Keratinocyte (primary cell): Measurements from ENCODE around the gene XG. TPM values are rescaled to one million over a fixed set of nuclear protein-coding genes. Genes with fewer than 3 reads are reported as not detected.
"Not testable (repeated sequence)": the region's sequence is repeated elsewhere in the genome, so short reads cannot be mapped to it uniquely, and the experiment has no call there.

Source experiments
- DNase-seq: peaks from one replicate; pipeline ENCODE4 v3.0.0-alpha.2; 2011; ENCODE audit warnings: low read depth, missing footprints, low spot score
- FAIRE-seq: peaks from 2 replicates; lab custom pipeline; 2011; peaks lifted over from hg19 to GRCh38; lab: Jason Lieb, UNC
- H2AFZ ChIP-seq: 2 replicates; pipeline ENCODE4 v1.6.0; 2012; ENCODE audit warnings: low read length, control low read depth, inconsistent platforms; ENCODE audit not compliant: control insufficient read depth
- H3K27ac ChIP-seq: 2 replicates; pipeline ENCODE4 v1.5.1; 2011; ENCODE audit warnings: low read length; ENCODE audit not compliant: control insufficient read depth, insufficient read depth
- H3K27me3 ChIP-seq: 3 replicates; pipeline ENCODE4 v1.6.0; 2011; ENCODE audit warnings: low read length; ENCODE audit not compliant: control insufficient read depth, insufficient read depth; ENCODE audit errors: extremely low read depth
- H3K36me3 ChIP-seq, 2 experiments: 2 replicates in 1 of 2; 3 replicates in 1 of 2; pipeline ENCODE4 v1.5.1; 2011; ENCODE audit warnings: low read length in 2 of 2, mild to moderate bottlenecking in 1 of 2; ENCODE audit not compliant: control insufficient read depth in 2 of 2, insufficient read depth in 2 of 2; ENCODE audit errors: extremely low read depth in 1 of 2
- H3K4me1 ChIP-seq: 3 replicates; pipeline ENCODE4 v1.5.1; 2011; ENCODE audit warnings: low read length; ENCODE audit not compliant: control insufficient read depth, insufficient read depth; ENCODE audit errors: extremely low read depth
- H3K4me2 ChIP-seq: 3 replicates; pipeline ENCODE4 v1.6.0; 2011; ENCODE audit warnings: low read depth, low read length; ENCODE audit not compliant: control insufficient read depth, insufficient read depth; ENCODE audit errors: extremely low read depth
- H3K4me3 ChIP-seq, 3 experiments: fragments of 200-600 bp in 1 of 3; sonication (generic) in 1 of 3; 2 replicates in 2 of 3; 3 replicates in 1 of 3; pipeline ENCODE4 v1.5.1; 2011 to 2016; ENCODE audit warnings: low read length in 3 of 3, mild to moderate bottlenecking in 3 of 3, control low read depth in 2 of 3, inconsistent platforms in 1 of 3, low read depth in 1 of 3, mixed read lengths in 1 of 3, mixed run types in 1 of 3, moderate library complexity in 1 of 3; ENCODE audit not compliant: control insufficient read depth in 2 of 3, insufficient read depth in 2 of 3; ENCODE audit errors: extremely low read depth in 1 of 3
- H3K79me2 ChIP-seq: 2 replicates; pipeline ENCODE4 v1.6.0; 2012; ENCODE audit warnings: low read length; ENCODE audit not compliant: control insufficient read depth, insufficient read depth
- H3K9ac ChIP-seq: 3 replicates; pipeline ENCODE4 v1.6.0; 2011; ENCODE audit warnings: low read length; ENCODE audit not compliant: control insufficient read depth, insufficient read depth; ENCODE audit errors: extremely low read depth
- H3K9me1 ChIP-seq: 3 replicates; pipeline ENCODE4 v1.6.0; 2011; ENCODE audit warnings: low read length; ENCODE audit not compliant: control insufficient read depth, insufficient read depth; ENCODE audit errors: extremely low read depth
- H3K9me3 ChIP-seq: 2 replicates; pipeline ENCODE4 v1.5.1; 2012; ENCODE audit warnings: low read depth, low read length; ENCODE audit not compliant: control insufficient read depth
- H4K20me1 ChIP-seq: 3 replicates; pipeline ENCODE4 v1.6.0; 2011; ENCODE audit warnings: low read length; ENCODE audit not compliant: control insufficient read depth, insufficient read depth; ENCODE audit errors: extremely low read depth
- EZH2 ChIP-seq: IDR thresholded peaks from one replicate; pipeline ENCODE4 v1.6.1; 2012; ENCODE audit warnings: inconsistent platforms, mild to moderate bottlenecking, low read length, moderate library complexity
- dilution Hi-C: fragments of 300-500 bp; cut with MboI; formaldehyde crosslinking; loops from one replicate; pipeline ENCODE4 v1.7.0; 2020; ENCODE audit warnings: low sequenced_read_pairs; ENCODE audit not compliant: extremely low pct_ligation_motif_present
- polyA plus RNA-seq, 5 experiments: library from polyadenylated mRNA; depleted of rRNA in 3 of 5; stranded (reverse) in 3 of 5; stranded (forward) in 1 of 5; unstranded in 1 of 5; fragments of >200 nt; gene quantifications; 1 replicate in 1 of 5; 2 replicates in 3 of 5; 3 replicates in 1 of 5; pipeline versions ENCODE4 v1.2.1 to v1.2.3, GENCODE V29; 2011 to 2012; ENCODE audit warnings: missing spikeins in 2 of 5, low read depth in 1 of 5, low replicate concordance in 1 of 5
- TF ChIP-seq, protein P1 (sequence below), 3 experiments: IDR thresholded peaks in 1 of 3; conservative IDR thresholded peaks in 1 of 3; optimal IDR thresholded peaks in 1 of 3; 2 replicates in 2 of 3; 3 replicates in 1 of 3; pipeline versions ENCODE3 to v1.5.1; 2011; ENCODE audit warnings: low read length in 3 of 3, mild to moderate bottlenecking in 3 of 3, moderate library complexity in 2 of 3, control low read depth in 1 of 3, inconsistent platforms in 1 of 3; ENCODE audit not compliant: insufficient read depth in 2 of 3; ENCODE audit errors: extremely low read depth in 1 of 3

XG gene
- polyA plus RNA-seq, 1 donor (not counting 4 experiments of a cell fraction or from before 2014, with no cell fraction given), result 70.9 TPM

DNA sequence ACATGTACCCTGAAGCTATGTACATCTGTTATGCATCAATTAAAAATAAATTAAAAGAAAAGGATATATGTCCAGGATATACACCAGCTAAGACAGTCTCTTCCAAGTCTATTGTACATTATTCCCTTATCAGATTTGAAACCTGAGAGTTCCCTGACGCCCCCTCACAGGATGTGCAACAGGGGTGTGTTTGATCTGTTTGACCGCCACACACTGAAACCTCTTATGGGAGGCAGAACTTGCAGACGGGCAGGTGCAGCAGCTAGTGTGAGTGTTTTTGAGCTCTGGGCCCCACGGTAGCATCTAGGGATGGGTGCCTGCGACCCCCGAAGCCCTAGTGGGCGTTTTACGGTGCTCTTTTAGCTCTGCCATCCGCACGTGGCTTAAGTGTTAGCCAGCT, 4.7 kb downstream of the XG start:
- TF ChIP-seq, protein P1, sequence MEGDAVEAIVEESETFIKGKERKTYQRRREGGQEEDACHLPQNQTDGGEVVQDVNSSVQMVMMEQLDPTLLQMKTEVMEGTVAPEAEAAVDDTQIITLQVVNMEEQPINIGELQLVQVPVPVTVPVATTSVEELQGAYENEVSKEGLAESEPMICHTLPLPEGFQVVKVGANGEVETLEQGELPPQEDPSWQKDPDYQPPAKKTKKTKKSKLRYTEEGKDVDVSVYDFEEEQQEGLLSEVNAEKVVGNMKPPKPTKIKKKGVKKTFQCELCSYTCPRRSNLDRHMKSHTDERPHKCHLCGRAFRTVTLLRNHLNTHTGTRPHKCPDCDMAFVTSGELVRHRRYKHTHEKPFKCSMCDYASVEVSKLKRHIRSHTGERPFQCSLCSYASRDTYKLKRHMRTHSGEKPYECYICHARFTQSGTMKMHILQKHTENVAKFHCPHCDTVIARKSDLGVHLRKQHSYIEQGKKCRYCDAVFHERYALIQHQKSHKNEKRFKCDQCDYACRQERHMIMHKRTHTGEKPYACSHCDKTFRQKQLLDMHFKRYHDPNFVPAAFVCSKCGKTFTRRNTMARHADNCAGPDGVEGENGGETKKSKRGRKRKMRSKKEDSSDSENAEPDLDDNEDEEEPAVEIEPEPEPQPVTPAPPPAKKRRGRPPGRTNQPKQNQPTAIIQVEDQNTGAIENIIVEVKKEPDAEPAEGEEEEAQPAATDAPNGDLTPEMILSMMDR (optimal IDR thresholded peaks at IDR 0.05 in 1 of 3, IDR thresholded peaks at IDR 0.05 in 1 of 3, conservative IDR thresholded peaks at IDR 0.05 in 1 of 3; ENCODE audit: extremely low read depth in 1 of 3, insufficient read depth in 2 of 3, low read length in 3 of 3), result no peak
- no peak for TF ChIP-seq EZH2
- no peak for FAIRE-seq
- dilution Hi-C loops, result no loop called here

GRCh38 chrX:2761246-2761645, 9.4 kb downstream of the XG start:
- Histone ChIP-seq H3K9me1 (no peaks in the 10 kb centered on the region), H2AFZ (no peak overlapping the region), H3K9ac (no peak overlapping the region), H3K9me3 (no peaks in the 10 kb centered on the region), H3K79me2 (peaks cover 40% of the 10 kb centered on the region), H3K36me3 (peaks cover 0 to 8% of the 10 kb centered on the region in 2 experiments), H3K4me3 (no peak overlapping the region), H3K27me3 (no peaks in the 10 kb centered on the region), H3K4me2 (no peak overlapping the region), H3K27ac (no peak overlapping the region), H3K4me1 (no peaks in the 10 kb centered on the region), H4K20me1 (no peaks in the 10 kb centered on the region)
- FAIRE-seq (no peak), DNase-seq (no peak)
- no peak for TF ChIP-seq EZH2
- TF ChIP-seq, protein P1 (optimal IDR thresholded peaks at IDR 0.05 in 1 of 3, IDR thresholded peaks at IDR 0.05 in 1 of 3, conservative IDR thresholded peaks at IDR 0.05 in 1 of 3; ENCODE audit: extremely low read depth in 1 of 3, insufficient read depth in 2 of 3, low read length in 3 of 3), result no peak
- dilution Hi-C loops, result no loop called here

More for the DNA sequence above, 4.7 kb downstream of the XG start:
- H3K27ac ChIP-seq, result no peak overlapping the region
- H3K36me3 ChIP-seq, result peaks cover 0 to 8% of the 10 kb centered on the region in 2 experiments
- peaks cover 7% of the 10 kb centered on the region for H3K4me1 ChIP-seq
- peaks cover 44% of the 10 kb centered on the region for H3K79me2 ChIP-seq
- H2AFZ ChIP-seq, result no peak overlapping the region
- no peak overlapping the region for H3K4me2 ChIP-seq
- no peak for DNase-seq
- H3K27me3 ChIP-seq, result no peaks in the 10 kb centered on the region
- no peak overlapping the region for H3K4me3 ChIP-seq
- no peaks in the 10 kb centered on the region for H3K9me3 ChIP-seq
- no peaks in the 10 kb centered on the region for H3K9me1 ChIP-seq
- H3K9ac ChIP-seq, result no peak overlapping the region
- H4K20me1 ChIP-seq, result no peaks in the 10 kb centered on the region

GRCh38 chrX:2762671-2763070, 10.8 kb downstream of the XG start:
- H3K4me2 ChIP-seq, H3K9me3 ChIP-seq, dilution Hi-C loops, DNase-seq, H3K27ac ChIP-seq, H3K4me3 ChIP-seq, H4K20me1 ChIP-seq, H3K36me3 ChIP-seq, FAIRE-seq, H3K4me1 ChIP-seq, H3K27me3 ChIP-seq, H3K9ac ChIP-seq, H2AFZ ChIP-seq, H3K9me1 ChIP-seq: not testable (repeated sequence)
- H3K79me2 ChIP-seq, result peaks cover 38% of the 10 kb centered on the region

GRCh38 chrX:2764766-2765548, 13.1 kb downstream of the XG start:
- H3K4me1 ChIP-seq, H3K9ac ChIP-seq, H2AFZ ChIP-seq, H4K20me1 ChIP-seq, H3K9me3 ChIP-seq, H3K36me3 ChIP-seq, DNase-seq, FAIRE-seq, H3K27me3 ChIP-seq, dilution Hi-C loops, H3K27ac ChIP-seq, H3K9me1 ChIP-seq, H3K4me2 ChIP-seq, H3K4me3 ChIP-seq: not testable (repeated sequence)
- H3K79me2 ChIP-seq, result peaks cover 32% of the 10 kb centered on the region
